Keratinocyte (primary cell): Measurements from ENCODE around the gene EYS. TPM values are rescaled to one million over a fixed set of nuclear protein-coding genes. Genes with fewer than 3 reads are reported as not detected.

Experiments
- DNase-seq: peaks from one replicate; pipeline ENCODE4 v3.0.0-alpha.2; 2011; ENCODE audit warnings: low read depth, missing footprints, low spot score
- FAIRE-seq: peaks from 2 replicates; lab custom pipeline; 2011; peaks lifted over from hg19 to GRCh38; lab: Jason Lieb, UNC
- H2AFZ ChIP-seq: 2 replicates; pipeline ENCODE4 v1.6.0; 2012; ENCODE audit warnings: low read length, control low read depth, inconsistent platforms; ENCODE audit not compliant: control insufficient read depth
- H3K27ac ChIP-seq: 2 replicates; pipeline ENCODE4 v1.5.1; 2011; ENCODE audit warnings: low read length; ENCODE audit not compliant: control insufficient read depth, insufficient read depth
- H3K27me3 ChIP-seq: 3 replicates; pipeline ENCODE4 v1.6.0; 2011; ENCODE audit warnings: low read length; ENCODE audit not compliant: control insufficient read depth, insufficient read depth; ENCODE audit errors: extremely low read depth
- H3K36me3 ChIP-seq, 2 experiments: 2 replicates in 1 of 2; 3 replicates in 1 of 2; pipeline ENCODE4 v1.5.1; 2011; ENCODE audit warnings: low read length in 2 of 2, mild to moderate bottlenecking in 1 of 2; ENCODE audit not compliant: control insufficient read depth in 2 of 2, insufficient read depth in 2 of 2; ENCODE audit errors: extremely low read depth in 1 of 2
- H3K4me1 ChIP-seq: 3 replicates; pipeline ENCODE4 v1.5.1; 2011; ENCODE audit warnings: low read length; ENCODE audit not compliant: control insufficient read depth, insufficient read depth; ENCODE audit errors: extremely low read depth
- H3K4me2 ChIP-seq: 3 replicates; pipeline ENCODE4 v1.6.0; 2011; ENCODE audit warnings: low read depth, low read length; ENCODE audit not compliant: control insufficient read depth, insufficient read depth; ENCODE audit errors: extremely low read depth
- H3K4me3 ChIP-seq, 3 experiments: fragments of 200-600 bp in 1 of 3; sonication (generic) in 1 of 3; 2 replicates in 2 of 3; 3 replicates in 1 of 3; pipeline ENCODE4 v1.5.1; 2011 to 2016; ENCODE audit warnings: low read length in 3 of 3, mild to moderate bottlenecking in 3 of 3, control low read depth in 2 of 3, inconsistent platforms in 1 of 3, low read depth in 1 of 3, mixed read lengths in 1 of 3, mixed run types in 1 of 3, moderate library complexity in 1 of 3; ENCODE audit not compliant: control insufficient read depth in 2 of 3, insufficient read depth in 2 of 3; ENCODE audit errors: extremely low read depth in 1 of 3
- H3K79me2 ChIP-seq: 2 replicates; pipeline ENCODE4 v1.6.0; 2012; ENCODE audit warnings: low read length; ENCODE audit not compliant: control insufficient read depth, insufficient read depth
- H3K9ac ChIP-seq: 3 replicates; pipeline ENCODE4 v1.6.0; 2011; ENCODE audit warnings: low read length; ENCODE audit not compliant: control insufficient read depth, insufficient read depth; ENCODE audit errors: extremely low read depth
- H3K9me1 ChIP-seq: 3 replicates; pipeline ENCODE4 v1.6.0; 2011; ENCODE audit warnings: low read length; ENCODE audit not compliant: control insufficient read depth, insufficient read depth; ENCODE audit errors: extremely low read depth
- H3K9me3 ChIP-seq: 2 replicates; pipeline ENCODE4 v1.5.1; 2012; ENCODE audit warnings: low read depth, low read length; ENCODE audit not compliant: control insufficient read depth
- H4K20me1 ChIP-seq: 3 replicates; pipeline ENCODE4 v1.6.0; 2011; ENCODE audit warnings: low read length; ENCODE audit not compliant: control insufficient read depth, insufficient read depth; ENCODE audit errors: extremely low read depth
- CTCF ChIP-seq, 3 experiments: IDR thresholded peaks in 1 of 3; conservative IDR thresholded peaks in 1 of 3; optimal IDR thresholded peaks in 1 of 3; 2 replicates in 2 of 3; 3 replicates in 1 of 3; pipeline versions ENCODE3 to v1.5.1; 2011; ENCODE audit warnings: low read length in 3 of 3, mild to moderate bottlenecking in 3 of 3, moderate library complexity in 2 of 3, control low read depth in 1 of 3, inconsistent platforms in 1 of 3; ENCODE audit not compliant: insufficient read depth in 2 of 3; ENCODE audit errors: extremely low read depth in 1 of 3
- EZH2 ChIP-seq: IDR thresholded peaks from one replicate; pipeline ENCODE4 v1.6.1; 2012; ENCODE audit warnings: inconsistent platforms, mild to moderate bottlenecking, low read length, moderate library complexity
- dilution Hi-C: fragments of 300-500 bp; cut with MboI; formaldehyde crosslinking; loops from one replicate; pipeline ENCODE4 v1.7.0; 2020; ENCODE audit warnings: low sequenced_read_pairs; ENCODE audit not compliant: extremely low pct_ligation_motif_present
- polyA plus RNA-seq, 5 experiments: library from polyadenylated mRNA; depleted of rRNA in 3 of 5; stranded (reverse) in 3 of 5; stranded (forward) in 1 of 5; unstranded in 1 of 5; fragments of >200 nt; gene quantifications; 1 replicate in 1 of 5; 2 replicates in 3 of 5; 3 replicates in 1 of 5; pipeline versions ENCODE4 v1.2.1 to v1.2.3, GENCODE V29; 2011 to 2012; ENCODE audit warnings: missing spikeins in 2 of 5, low read depth in 1 of 5, low replicate concordance in 1 of 5

EYS gene
- polyA plus RNA-seq, 1 donor (not counting 4 experiments of a cell fraction or from before 2014, with no cell fraction given), result 0.34 TPM

GRCh38 chr6:63923139-63923739 is 1783.8 kb downstream of the EYS start:
- no peak overlapping the region for H3K4me3 ChIP-seq
- H3K4me2 ChIP-seq, result no peak overlapping the region
- peaks cover 12% of the 10 kb centered on the region for H3K27me3 ChIP-seq
- no peaks in the 10 kb centered on the region for H3K9me1 ChIP-seq
- TF ChIP-seq CTCF (optimal IDR thresholded peaks at IDR 0.05 in 1 of 3, IDR thresholded peaks at IDR 0.05 in 1 of 3, conservative IDR thresholded peaks at IDR 0.05 in 1 of 3; ENCODE audit: extremely low read depth in 1 of 3, insufficient read depth in 2 of 3, low read length in 3 of 3), result peak in 1 of 3 experiments; percentile 34
- TF ChIP-seq EZH2, result no peak
- H2AFZ ChIP-seq, result no peak overlapping the region
- dilution Hi-C loops, result no loop called here
- H3K9ac ChIP-seq, result no peak overlapping the region
- H3K36me3 ChIP-seq, result no peaks in the 10 kb centered on the region
- H4K20me1 ChIP-seq, result no peaks in the 10 kb centered on the region
- H3K4me1 ChIP-seq, result no peaks in the 10 kb centered on the region
- no peak overlapping the region for H3K27ac ChIP-seq
- DNase-seq (no peak), FAIRE-seq (no peak)
- no peaks in the 10 kb centered on the region for H3K79me2 ChIP-seq
- no peaks in the 10 kb centered on the region for H3K9me3 ChIP-seq

GRCh38 chr6:63919556-63920110 is 1787.4 kb downstream of the EYS start:
- dilution Hi-C loops, result no loop called here
- H3K9ac ChIP-seq, result no peak overlapping the region
- no peak overlapping the region for H3K4me2 ChIP-seq
- H3K27ac ChIP-seq, result no peak overlapping the region
- no peaks in the 10 kb centered on the region for H3K79me2 ChIP-seq
- no peaks in the 10 kb centered on the region for H3K4me1 ChIP-seq
- DNase-seq (no peak), FAIRE-seq (no peak)
- H3K4me3 ChIP-seq, result no peak overlapping the region
- H4K20me1 ChIP-seq, result no peaks in the 10 kb centered on the region
- H2AFZ ChIP-seq, result no peak overlapping the region
- H3K27me3 ChIP-seq, result peaks cover 25% of the 10 kb centered on the region
- TF ChIP-seq CTCF (optimal IDR thresholded peaks at IDR 0.05 in 1 of 3, IDR thresholded peaks at IDR 0.05 in 1 of 3, conservative IDR thresholded peaks at IDR 0.05 in 1 of 3; ENCODE audit: extremely low read depth in 1 of 3, insufficient read depth in 2 of 3, low read length in 3 of 3) (no peak), EZH2 (no peak)
- no peaks in the 10 kb centered on the region for H3K9me3 ChIP-seq
- no peaks in the 10 kb centered on the region for H3K9me1 ChIP-seq
- no peaks in the 10 kb centered on the region for H3K36me3 ChIP-seq
